ENCODE measurements around the gene CCDC82. TPM values are rescaled to one million over a fixed set of nuclear protein-coding genes. Genes with fewer than 3 reads are reported as not detected.

Gene CCDC82
- polyA plus RNA-seq, 5 donors: 43.8 to 83.1 (median 72.1) TPM

GRCh38 chr11:96331699-96332116 is 58.0 kb downstream of the CCDC82 start:
- no peak for DNase-seq

GRCh38 chr11:96330511-96330859 is 59.2 kb downstream of the CCDC82 start:
- no peak for DNase-seq

GRCh38 chr11:96329855-96330510 is 59.7 kb downstream of the CCDC82 start:
- DNase-seq: no peak

- no peak for DNase-seq
Measured at GRCh38 chr11:96329419-96329818, 60.3 kb downstream of the CCDC82 start.

- no peak for DNase-seq
Measured at GRCh38 chr11:96328395-96329010, 61.2 kb downstream of the CCDC82 start.

GRCh38 chr11:96326959-96327358 is 62.8 kb downstream of the CCDC82 start:
- no peak for DNase-seq

GRCh38 chr11:96324912-96325311 is 64.8 kb downstream of the CCDC82 start:
- no peak for DNase-seq

- no peak for DNase-seq
Measured at GRCh38 chr11:96323642-96323985, 66.1 kb downstream of the CCDC82 start.

GRCh38 chr11:96322775-96323641 is 66.7 kb downstream of the CCDC82 start:
- no peak for DNase-seq

GRCh38 chr11:96321091-96321490 is 68.6 kb downstream of the CCDC82 start:
- no peak for DNase-seq

- no peak for DNase-seq
Measured at GRCh38 chr11:96319898-96320656, 69.6 kb downstream of the CCDC82 start.

- no peak for DNase-seq
Measured at GRCh38 chr11:96318850-96319249, 70.9 kb downstream of the CCDC82 start.

- DNase-seq: no peak
Measured at GRCh38 chr11:96318399-96318798, 71.3 kb downstream of the CCDC82 start.

GRCh38 chr11:96317985-96318384 is 71.7 kb downstream of the CCDC82 start:
- no peak for DNase-seq

GRCh38 chr11:96317571-96317970 is 72.1 kb downstream of the CCDC82 start:
- no peak for DNase-seq

- no peak for DNase-seq
Measured at GRCh38 chr11:96316869-96317268, 72.8 kb downstream of the CCDC82 start.

- DNase-seq: no peak
Measured at GRCh38 chr11:96315476-96315875, 74.2 kb downstream of the CCDC82 start.

GRCh38 chr11:96314326-96315020 is 75.2 kb downstream of the CCDC82 start:
- no peak for DNase-seq

- DNase-seq: no peak
Measured at GRCh38 chr11:96313163-96313562, 76.5 kb downstream of the CCDC82 start.

- DNase-seq: no peak
Measured at GRCh38 chr11:96311120-96311568, 78.6 kb downstream of the CCDC82 start.

- DNase-seq: no peak
Measured at GRCh38 chr11:96310236-96310635, 79.5 kb downstream of the CCDC82 start.

- no peak for DNase-seq
Measured at GRCh38 chr11:96309643-96310017, 80.1 kb downstream of the CCDC82 start.
